Fibroblast of villous mesenchyme (primary cell): ENCODE measurements around the gene RBBP8NL. TPM values are rescaled to one million over a fixed set of nuclear protein-coding genes. Genes with fewer than 3 reads are reported as not detected.
A peak's percentile ranks its signal among the peaks of the same experiment; 100 is the strongest.

Experiments
- DNase-seq: peaks from one replicate; pipeline ENCODE4 v3.0.0-alpha.2; 2010; ENCODE audit warnings: low read depth
- H3K4me3 ChIP-seq: 2 replicates; pipeline ENCODE4 v1.5.1; 2011; ENCODE audit warnings: low read depth, mild to moderate bottlenecking, low read length
- total RNA-seq: library from RNA; depleted of rRNA; stranded (reverse); fragments of >200 nt; gene quantifications from 2 replicates; pipeline ENCODE4 v1.2.3, GENCODE V29; 2012
- TF ChIP-seq, protein P1 (sequence below): IDR thresholded peaks from 2 replicates; pipeline ENCODE4 v1.5.1; 2012; ENCODE audit warnings: low read depth, mild to moderate bottlenecking, low read length; ENCODE audit not compliant: insufficient read depth

The RBBP8NL gene
- total RNA-seq, 1 donor: not detected

DNA sequence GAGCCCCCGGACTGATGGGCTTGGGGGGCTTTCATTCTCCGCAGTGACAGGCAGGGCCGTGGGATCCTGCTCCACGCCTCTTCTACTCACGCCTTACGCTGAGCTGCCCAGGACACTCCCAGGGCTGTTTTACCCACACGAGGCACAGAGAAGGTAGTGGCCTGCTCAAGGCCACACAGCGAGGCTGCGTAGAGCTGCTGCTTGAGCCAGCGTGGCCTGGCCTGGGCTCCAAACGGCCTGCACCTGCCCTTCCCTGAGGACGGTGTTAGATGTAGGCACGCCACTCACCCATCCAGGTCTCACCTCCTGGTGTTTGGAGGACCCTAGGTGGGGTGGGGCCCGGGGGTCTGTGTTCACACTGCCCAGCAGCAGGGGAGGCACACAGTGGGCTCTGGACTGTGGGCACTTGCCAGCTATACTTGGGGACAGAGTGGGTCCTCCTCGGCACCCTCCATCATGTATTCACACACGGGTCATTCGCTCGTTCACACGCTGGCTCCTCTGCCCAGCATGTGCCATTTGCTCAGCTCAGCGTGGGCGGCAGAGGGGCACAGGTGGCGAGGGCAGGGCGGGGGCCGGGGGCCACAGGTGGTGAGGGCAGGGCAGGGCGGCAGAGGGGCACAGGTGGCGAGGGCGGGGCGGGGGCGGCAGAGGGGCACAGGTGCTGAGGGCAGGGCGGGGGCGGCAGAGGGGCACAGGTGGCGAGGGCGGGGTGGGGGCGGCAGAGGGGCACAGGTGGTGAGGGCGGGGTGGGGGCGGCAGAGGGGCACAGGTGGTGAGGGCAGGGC, 18.4 kb upstream of the RBBP8NL start:
- no peak for DNase-seq
- TF ChIP-seq, protein P1, sequence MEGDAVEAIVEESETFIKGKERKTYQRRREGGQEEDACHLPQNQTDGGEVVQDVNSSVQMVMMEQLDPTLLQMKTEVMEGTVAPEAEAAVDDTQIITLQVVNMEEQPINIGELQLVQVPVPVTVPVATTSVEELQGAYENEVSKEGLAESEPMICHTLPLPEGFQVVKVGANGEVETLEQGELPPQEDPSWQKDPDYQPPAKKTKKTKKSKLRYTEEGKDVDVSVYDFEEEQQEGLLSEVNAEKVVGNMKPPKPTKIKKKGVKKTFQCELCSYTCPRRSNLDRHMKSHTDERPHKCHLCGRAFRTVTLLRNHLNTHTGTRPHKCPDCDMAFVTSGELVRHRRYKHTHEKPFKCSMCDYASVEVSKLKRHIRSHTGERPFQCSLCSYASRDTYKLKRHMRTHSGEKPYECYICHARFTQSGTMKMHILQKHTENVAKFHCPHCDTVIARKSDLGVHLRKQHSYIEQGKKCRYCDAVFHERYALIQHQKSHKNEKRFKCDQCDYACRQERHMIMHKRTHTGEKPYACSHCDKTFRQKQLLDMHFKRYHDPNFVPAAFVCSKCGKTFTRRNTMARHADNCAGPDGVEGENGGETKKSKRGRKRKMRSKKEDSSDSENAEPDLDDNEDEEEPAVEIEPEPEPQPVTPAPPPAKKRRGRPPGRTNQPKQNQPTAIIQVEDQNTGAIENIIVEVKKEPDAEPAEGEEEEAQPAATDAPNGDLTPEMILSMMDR: no peak
- no peak overlapping the region for H3K4me3 ChIP-seq

DNA sequence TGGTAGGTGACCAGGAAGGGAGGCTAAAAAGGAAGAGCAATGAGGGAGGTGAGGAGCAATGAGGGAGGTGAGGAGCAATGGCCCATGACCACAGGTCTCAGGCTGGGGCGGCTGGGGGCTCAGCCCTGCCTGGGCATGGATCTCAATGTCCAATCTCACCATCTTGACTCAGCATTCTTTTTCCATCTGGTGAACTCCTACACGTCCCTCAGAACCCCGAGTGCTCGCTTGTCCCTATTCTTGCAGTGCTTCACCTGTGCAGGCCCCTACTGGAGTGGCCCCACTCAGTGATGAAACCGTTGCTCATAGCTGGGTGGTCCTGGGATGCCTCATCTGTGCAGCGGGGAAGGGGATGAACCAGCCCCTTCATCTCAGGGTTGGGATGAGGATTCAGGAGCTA, 16.9 kb upstream of the RBBP8NL start:
- no peak overlapping the region for H3K4me3 ChIP-seq
- TF ChIP-seq, protein P1: no peak
- DNase-seq: no peak

DNA sequence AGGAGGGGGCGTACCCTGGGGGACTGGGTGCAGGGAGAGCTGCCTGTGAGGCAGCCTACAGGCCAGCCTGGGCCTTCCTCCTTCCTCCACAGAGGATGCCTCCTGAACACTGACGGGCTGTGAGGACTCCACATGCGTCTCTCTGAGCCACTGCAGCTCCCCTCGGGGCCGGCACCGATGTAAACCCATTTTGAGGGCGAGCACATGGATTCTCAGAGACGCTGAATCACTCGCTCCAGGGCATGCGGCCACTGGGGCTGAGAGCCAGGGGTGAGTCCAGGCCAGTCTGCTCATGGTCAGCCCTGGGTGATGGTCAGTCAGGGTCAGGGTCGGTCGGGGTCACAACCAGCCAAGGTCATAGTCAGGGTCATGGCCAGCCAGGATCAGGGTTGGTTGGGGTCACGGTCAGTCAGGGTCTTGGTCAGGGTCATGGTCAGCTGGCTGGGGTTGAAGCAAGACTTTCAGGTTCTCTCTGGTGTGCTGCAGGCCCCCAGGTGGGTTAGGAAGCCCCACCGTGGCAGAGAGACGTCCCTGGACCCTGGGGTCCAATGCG, 14.7 kb upstream of the RBBP8NL start:
- TF ChIP-seq, protein P1: no peak
- no peak for DNase-seq
- H3K4me3 ChIP-seq: no peak overlapping the region

DNA sequence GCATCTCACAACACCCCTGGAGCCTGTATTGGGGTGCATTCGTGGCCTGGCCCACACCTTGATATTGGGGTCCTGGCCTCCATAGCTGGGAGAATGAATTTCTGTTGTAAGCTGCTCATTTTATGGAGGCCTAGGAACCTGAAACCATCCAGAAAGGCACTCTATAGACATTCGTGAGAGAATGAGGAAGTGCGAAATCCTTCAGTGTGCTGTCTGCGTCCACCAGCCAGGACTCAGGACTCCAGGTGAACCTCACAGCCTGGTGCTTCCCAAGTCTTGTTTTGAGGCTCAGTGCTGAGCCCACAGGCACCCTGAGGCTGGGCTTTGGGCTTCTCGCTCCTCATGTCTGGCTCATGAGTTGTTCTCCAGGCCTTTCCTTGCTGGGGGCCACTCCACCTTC, 11.9 kb upstream of the RBBP8NL start:
- no peak overlapping the region for H3K4me3 ChIP-seq
- TF ChIP-seq, protein P1: no peak
- no peak for DNase-seq

DNA sequence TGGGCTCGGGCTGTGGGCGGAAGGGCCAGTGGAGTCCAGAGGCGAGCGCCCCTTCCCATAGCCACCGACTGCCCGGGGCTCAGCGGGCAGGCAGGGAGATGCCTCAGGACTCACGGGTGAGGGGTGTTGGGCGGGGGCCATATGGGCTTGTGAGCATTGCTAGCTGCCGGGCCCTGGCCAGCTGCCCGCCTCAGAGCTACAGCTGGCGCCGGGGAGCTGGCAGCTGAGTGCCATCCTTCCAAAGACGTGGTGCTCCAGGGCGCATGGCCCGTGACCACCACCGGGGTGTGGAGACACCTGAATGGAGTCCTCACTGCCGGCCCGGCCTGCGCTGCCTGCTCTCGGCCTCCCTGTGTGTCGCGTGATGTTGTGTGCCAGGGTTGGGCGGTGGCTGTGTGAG, 10.6 kb upstream of the RBBP8NL start:
- DNase-seq: peak; percentile 2

DNA sequence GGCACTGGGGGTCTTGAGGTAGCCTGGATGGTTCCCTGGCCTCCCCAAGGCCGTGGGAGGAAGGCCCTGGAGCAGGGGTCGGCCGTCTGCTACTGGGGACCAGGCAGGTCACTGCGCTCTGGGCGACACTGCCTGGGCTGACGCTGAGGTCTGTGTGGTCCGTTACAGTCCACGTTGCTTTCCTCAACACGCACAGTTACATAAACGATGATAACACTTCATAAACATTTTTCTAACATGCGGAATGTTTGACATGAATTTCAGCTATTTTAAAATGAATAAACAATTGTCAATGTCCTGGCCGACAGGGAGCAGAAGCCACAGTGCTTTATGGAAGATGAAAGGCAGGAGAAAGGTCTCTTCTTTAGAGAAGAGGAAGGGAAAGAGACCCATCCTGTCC, 10.2 kb upstream of the RBBP8NL start:
- TF ChIP-seq, protein P1: no peak
- no peak overlapping the region for H3K4me3 ChIP-seq
- peak; percentile 4 for DNase-seq

More for the DNA sequence above, 10.6 kb upstream of the RBBP8NL start:
- TF ChIP-seq, protein P1: no peak
- H3K4me3 ChIP-seq: no peak overlapping the region
